Activated CD8-positive, alpha-beta memory T cell treated with anti-CD3 and anti-CD28 coated beads for 24 hours (primary cell): ENCODE data around the gene MUC12.
"Not testable (repeated sequence)": the region's sequence is repeated elsewhere in the genome, so short reads cannot be mapped to it uniquely, and the experiment has no call there.

Source experiments
- DNase-seq: peaks from one replicate; pipeline ENCODE4 v3.0.0-alpha.2; 2020

The MUC12 gene

DNA sequence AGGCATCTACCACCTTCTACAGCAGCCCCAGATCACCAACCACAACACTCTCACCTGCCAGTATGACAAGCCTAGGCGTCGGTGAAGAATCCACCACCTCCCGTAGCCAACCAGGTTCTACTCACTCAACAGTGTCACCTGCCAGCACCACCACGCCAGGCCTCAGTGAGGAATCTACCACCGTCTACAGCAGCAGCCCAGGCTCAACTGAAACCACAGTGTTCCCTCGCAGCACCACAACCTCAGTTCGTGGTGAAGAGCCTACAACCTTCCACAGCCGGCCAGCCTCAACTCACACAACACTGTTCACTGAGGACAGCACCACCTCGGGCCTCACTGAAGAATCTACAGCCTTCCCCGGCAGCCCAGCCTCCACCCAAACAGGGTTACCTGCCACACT lies 29.2 kb downstream of the MUC12 start:
- not testable (repeated sequence) for DNase-seq

DNA sequence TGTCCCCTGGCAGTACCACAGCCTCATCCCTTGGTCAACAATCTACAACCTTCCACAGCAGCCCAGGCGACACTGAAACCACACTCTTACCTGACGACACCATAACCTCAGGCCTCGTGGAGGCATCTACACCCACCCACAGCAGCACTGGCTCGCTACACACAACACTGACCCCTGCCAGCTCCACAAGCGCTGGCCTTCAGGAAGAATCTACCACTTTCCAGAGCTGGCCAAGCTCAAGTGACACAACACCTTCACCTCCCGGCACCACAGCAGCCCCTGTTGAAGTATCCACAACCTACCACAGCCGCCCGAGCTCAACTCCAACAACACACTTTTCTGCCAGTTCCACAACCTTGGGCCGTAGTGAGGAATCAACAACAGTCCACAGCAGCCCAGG lies 30.0 kb downstream of the MUC12 start:
- DNase-seq = not testable (repeated sequence)

DNA sequence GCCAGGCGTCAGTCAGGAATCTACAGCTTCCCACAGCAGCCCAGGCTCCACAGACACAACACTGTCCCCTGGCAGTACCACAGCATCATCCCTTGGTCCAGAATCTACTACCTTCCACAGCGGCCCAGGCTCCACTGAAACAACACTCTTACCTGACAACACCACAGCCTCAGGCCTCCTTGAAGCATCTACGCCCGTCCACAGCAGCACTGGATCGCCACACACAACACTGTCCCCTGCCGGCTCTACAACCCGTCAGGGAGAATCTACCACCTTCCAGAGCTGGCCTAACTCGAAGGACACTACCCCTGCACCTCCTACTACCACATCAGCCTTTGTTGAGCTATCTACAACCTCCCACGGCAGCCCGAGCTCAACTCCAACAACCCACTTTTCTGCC lies 30.7 kb downstream of the MUC12 start:
- DNase-seq = not testable (repeated sequence)

DNA sequence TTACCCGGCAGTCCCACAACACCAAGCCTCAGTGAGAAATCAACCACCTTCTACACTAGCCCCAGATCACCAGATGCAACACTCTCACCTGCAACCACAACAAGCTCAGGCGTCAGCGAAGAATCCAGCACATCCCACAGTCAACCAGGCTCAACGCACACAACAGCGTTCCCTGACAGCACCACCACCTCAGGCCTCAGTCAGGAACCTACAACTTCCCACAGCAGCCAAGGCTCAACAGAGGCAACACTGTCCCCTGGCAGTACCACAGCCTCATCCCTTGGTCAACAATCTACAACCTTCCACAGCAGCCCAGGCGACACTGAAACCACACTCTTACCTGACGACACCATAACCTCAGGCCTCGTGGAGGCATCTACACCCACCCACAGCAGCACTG lies 33.0 kb downstream of the MUC12 start:
- DNase-seq = not testable (repeated sequence)

DNA sequence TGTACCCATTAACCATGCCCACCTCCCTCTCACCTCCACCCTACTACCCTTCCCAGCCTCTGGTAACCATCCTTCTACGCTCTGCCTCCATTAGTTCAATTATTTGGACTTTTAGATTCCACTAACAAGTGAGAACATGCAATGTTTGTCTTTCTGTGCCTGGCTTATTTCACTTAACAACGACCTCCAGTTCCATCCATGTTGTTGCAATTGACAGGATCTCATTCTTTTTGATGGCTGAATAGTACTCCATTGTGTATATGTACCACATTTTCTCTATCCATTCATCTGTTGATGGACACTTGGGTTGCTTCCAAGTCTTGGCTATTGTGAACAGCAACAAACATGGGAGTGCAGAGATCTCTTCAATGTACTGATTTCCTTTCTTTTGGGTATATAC lies 38.0 kb downstream of the MUC12 start:
- not testable (repeated sequence) for DNase-seq

DNA sequence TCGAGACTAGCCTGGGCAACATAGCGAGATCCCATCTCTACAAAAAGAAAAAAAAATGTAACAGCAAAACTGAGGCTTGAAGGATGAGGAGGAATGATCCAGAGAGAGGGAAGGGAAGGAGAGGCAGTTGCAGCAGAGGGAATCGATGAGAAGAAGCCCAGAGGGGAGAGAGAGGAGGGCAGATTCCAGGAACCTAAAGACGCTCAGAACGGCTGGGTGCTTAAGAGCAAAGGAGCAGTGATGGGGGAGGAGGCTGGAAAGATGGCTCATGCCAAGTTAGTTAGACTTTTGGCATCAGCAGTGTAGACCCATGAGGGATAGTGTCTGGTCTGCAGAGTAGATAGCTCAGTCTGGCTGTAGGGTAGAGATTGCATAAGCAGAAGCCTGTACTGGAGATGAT lies 40.3 kb downstream of the MUC12 start:
- DNase-seq = no peak

DNA sequence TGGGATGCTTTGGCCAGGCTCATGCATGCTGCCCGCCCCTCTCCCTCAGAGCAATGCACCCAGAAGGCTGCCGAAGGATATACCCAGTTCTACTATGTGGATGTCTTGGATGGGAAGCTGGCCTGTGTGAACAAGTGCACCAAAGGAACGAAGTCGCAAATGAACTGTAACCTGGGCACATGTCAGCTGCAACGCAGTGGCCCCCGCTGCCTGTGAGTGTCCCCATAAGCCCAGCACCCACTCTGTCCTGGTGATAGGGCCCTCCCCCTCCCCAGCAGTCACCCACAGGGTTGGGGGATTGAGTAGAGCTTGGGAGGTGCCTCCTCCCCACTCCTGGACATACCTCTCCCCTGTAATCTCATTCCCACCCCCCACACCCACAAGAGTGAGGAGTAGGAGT lies 43.6 kb downstream of the MUC12 start:
- DNase-seq = no peak

DNA sequence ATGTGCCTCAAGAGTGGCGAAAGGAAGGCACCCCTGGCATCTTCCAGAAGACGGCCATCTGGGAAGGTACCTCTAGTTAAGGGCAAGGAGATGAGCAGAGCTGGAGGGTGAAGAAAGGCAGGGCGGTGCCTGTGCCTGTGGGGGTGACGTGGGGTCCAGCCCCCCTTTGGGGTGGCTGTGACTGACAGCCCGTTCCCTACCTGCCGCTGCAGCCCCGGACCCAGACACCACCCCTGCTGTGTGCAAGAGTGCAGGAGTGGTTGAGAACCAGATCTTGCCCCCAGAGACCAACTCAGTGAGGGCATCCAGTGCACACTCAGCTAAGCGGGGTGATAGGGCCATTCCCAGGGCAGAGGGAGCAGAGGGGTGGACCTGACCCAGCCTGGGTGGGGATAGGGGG lies 46.3 kb downstream of the MUC12 start:
- DNase-seq = no peak

DNA sequence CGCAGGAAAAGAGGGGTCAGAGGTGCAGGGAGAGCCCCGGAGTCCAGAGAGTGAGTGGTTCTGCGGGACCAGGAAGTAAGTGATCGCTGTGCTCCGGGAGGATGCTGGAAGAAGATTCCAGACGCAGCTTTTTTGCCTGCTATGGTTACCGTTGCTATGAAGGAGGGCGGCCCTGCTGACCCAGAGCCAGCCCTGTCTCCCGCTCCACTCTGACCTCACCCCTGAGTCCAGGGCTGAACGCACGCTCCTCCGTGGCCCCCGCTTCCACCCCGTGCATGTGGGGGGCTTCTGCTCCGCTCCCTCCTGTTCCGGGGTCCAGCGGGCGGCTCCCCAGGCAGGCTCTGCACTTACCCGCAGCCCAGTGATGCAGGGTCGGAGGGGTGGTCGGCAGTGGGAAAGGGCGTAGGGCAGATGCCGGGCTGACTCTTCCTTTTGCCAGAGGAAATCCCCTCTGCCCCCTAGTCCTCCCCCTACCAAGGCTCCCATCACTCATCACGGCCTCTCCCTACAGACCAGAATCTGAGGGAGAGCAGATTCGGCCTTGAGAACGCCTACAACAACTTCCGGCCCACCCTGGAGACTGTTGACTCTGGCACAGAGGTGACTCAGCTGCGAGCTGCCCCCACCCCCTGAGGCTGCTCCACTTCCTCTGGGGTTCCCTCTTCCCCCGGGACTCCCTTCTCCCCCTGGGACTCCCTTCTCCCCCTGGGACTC lies 47.9 kb downstream of the MUC12 start:
- peak; percentile 82 for DNase-seq

DNA sequence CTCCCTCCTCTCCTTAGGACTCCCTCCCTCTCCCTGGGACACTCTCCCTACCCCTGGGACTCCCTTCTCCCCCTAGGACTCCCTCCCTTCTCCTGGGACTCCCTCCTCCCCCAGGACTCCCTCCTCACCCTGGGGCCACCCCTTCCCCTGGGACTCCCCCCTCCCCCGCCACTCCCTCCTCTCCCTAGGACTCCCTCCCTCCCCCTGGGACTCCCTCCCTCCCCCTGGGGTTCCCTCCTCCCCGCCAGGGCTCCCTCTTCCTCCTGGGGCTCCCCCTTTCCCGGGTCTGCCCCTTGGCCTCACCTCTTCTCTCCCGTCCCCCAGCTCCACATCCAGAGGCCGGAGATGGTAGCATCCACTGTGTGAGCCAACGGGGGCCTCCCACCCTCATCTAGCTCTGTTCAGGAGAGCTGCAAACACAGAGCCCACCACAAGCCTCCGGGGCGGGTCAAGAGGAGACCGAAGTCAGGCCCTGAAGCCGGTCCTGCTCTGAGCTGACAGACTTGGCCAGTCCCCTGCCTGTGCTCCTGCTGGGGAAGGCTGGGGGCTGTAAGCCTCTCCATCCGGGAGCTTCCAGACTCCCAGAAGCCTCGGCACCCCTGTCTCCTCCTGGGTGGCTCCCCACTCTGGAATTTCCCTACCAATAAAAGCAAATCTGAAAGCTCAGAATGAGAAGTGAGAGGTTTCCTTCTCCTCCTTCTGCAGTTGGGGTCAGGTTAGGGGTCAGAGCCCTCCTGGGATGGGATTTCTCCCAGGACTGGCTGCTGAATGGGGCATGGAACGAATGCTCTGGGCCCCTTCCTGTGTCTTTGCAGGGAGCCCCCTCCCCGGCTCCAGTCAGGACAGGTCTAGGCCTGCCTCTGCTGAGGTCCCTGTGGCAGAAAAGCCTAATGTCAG lies 49.2 kb downstream of the MUC12 start:
- peak; percentile 69 for DNase-seq

DNA sequence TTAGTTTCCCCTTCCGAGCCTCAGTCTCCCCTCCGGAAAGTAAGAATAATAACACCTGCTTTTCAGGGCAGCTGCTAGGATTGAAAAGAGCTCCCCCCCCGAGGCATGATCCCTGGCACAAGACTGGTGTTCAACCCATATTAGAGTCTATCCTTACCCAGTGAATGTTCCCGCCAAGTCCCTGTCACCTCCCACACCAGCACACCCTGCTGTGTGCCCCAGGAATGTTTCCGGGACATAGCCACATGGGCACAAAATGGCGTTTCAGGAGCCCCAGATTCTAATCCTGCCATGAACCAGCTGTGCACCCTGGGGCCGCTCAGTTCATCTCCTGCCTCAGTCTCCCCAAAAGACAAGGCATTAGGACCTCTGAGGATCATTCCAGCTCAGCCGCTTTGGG lies 51.1 kb downstream of the MUC12 start:
- DNase-seq = no peak

DNA sequence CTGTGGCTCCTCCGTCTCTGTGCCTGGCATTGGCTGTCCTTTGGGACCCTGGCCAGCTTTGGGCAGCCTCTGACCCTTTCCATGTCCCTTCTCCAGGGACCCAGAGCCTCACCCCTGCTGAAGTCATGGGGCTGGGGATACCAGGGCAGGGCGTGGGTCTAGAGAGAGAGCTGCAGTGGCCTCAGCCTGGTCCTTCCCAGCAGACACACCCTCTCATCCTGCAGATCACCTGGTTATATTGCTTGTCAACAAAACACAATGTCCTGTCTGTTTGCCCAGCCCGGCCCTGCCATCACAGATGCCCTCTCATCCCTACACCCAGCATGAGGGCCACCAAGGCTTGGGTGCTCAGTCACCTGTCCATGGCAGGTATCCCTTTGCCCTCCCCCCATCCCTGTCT lies 52.3 kb downstream of the MUC12 start:
- no peak for DNase-seq

DNA sequence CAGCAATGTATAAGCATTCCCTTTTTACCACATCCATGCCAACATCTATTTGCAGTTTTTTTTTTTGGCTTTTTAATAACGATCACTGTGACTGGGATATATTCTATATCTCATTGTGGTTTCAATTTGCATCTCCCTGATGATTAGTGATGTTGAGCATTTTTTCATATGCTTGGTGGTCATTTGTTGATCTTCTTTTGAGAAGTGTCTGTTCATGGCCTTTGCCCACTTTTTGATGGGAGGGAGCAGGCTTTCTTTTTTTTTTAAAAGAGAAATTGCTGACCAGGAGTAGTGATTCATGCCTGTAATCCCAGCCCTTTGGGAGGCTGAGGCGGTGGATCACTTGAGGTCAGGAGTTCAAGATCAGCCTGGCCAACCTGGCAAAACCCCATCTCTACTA lies 54.5 kb downstream of the MUC12 start:
- no peak for DNase-seq

DNA sequence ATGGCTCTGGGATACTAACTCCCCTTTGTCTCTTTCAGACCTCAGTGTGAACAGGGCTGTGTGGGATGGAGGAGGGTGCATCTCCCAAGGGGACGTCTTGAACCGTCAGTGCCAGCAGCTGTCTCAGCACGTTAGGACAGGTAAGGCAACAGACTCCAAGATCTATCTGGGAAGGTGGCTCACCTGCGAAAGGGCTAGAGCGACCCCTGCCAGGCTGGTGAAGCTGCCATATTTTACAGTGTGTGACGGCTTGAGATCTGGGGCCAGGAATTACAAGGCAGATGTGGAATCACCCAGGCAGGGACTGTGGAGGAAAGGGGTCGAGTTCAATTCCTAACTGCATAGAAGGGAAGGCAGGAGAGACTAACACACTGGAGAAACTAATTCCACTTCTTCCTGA lies 61.7 kb downstream of the MUC12 start:
- DNase-seq = no peak

DNA sequence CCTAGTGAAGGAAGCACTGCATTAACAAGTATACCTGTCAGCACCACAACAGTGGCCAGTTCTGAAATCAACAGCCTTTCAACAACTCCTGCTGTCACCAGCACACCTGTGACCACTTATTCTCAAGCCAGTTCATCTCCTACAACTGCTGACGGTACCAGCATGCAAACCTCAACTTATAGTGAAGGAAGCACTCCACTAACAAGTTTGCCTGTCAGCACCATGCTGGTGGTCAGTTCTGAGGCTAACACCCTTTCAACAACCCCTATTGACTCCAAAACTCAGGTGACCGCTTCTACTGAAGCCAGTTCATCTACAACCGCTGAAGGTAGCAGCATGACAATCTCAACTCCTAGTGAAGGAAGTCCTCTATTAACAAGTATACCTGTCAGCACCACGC lies 66.6 kb downstream of the MUC12 start:
- no peak for DNase-seq

DNA sequence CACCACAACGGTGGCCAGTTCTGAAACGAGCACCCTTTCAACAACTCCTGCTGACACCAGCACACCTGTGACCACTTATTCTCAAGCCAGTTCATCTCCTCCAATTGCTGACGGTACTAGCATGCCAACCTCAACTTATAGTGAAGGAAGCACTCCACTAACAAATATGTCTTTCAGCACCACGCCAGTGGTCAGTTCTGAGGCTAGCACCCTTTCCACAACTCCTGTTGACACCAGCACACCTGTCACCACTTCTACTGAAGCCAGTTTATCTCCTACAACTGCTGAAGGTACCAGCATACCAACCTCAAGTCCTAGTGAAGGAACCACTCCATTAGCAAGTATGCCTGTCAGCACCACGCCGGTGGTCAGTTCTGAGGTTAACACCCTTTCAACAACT lies 71.9 kb downstream of the MUC12 start:
- not testable (repeated sequence) for DNase-seq

DNA sequence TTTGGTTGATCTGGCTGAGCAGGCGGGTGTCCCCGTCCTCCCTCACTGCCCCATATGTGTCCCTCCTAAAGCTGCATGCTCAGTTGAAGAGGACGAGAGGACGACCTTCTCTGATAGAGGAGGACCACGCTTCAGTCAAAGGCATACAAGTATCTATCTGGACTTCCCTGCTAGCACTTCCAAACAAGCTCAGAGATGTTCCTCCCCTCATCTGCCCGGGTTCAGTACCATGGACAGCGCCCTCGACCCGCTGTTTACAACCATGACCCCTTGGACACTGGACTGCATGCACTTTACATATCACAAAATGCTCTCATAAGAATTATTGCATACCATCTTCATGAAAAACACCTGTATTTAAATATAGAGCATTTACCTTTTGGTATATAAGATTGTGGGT lies 89.0 kb downstream of the MUC12 start:
- DNase-seq = peak; percentile 78

DNA sequence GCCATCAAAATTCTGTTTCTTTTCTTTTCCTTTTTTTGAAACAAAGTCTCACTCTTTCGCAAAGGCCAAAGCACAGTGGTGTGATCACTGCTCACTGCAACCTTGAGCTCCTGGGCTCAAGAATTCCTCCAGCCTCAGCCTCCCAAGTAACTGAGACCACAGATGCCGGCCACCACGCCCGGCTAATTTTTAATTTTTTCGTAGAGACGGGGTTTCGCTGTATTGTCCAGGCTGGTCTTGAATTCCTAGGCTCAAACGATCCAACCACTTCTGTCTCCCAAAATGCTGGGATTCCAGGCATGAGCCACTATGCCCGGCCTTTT lies 90.2 kb downstream of the MUC12 start:
- no peak for DNase-seq

DNA sequence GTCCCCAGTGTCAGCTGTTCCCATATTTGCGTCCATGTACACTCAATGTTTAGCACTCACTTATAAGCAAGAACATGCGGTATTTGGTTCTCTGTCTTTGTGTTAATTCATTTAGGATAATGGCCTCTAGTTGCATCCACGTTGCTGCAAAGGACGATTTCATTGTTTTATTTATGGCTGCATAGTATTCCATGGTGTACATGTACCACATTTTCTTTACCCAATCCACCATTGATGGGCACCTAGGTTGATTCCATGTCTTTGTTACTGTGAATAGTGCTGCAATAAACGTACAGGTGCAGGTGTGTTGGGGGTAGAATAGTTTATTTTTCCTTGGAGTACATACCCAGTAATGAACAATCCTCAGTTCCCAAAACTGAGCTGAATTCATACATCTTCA lies 91.6 kb downstream of the MUC12 start:
- no peak for DNase-seq

DNA sequence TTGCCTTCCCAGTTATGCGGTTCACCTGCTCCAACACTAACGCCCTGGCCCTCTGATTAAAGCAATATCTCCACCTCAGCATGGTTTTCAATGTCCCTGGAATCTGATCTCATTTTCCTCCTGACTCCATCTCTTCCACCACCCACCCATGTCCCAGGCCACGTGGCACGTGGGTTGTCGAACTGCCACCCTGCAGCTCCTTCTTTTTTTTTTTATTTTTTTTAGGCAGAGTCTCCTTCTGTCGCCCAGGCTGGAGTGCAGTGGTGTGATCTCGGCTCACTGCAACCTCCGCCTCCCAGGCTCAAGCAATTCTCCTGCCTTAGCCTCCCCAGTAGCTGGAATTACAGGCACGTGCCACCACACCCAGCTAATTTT lies 94.8 kb downstream of the MUC12 start:
- DNase-seq = not testable (repeated sequence)

DNA sequence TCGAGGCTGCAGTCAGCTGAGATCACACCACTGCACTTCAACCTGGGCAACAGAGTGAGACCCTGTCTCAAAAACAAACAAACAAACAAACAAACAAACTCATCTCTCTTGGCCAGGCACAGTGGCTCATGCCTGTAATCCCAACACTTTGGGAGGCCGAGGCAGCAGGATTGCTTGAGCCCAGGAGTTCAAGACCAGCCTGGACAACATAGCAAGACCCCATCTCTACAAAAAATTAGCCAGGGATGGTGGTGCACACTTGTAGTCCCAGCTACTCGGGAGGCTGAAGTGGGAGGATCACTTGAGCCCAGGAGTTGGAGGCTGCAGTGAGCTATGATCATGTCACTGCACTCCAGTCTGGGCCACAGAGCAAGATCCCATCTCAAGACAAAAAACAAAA lies 95.8 kb downstream of the MUC12 start:
- not testable (repeated sequence) for DNase-seq

DNA sequence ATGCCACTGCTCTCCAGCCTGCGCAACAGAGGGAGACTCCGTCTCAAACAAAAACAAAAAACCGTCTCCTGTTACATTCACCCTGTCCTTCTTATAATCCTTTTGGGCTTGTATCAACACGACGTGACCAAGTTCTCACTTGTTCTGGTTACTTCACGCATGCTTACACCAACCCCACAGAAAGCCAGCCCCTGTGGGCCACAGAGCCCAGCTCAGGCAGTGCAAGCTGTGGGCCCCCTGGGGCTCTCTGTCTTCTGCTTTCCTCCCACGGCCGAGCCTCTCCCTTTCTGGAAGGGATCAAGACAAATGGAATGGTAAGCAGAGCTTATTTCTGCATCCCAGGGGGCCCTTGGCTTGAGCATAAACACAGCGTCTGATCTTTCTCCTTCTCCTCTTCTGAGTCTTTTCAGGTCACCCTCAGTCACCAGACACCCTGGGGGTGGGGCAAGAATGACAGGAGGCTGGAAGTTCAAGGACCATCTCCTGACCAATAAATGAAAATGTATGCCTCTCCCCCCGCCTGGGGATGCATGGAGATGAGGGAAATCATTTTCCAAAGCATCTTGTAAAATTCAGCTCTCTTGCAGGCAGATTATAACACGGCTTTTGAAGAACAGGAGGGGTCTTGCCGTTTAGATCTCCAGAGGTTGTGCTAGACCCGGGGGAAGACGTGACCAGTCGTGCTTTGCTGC lies 96.9 kb downstream of the MUC12 start:
- no peak for DNase-seq

DNA sequence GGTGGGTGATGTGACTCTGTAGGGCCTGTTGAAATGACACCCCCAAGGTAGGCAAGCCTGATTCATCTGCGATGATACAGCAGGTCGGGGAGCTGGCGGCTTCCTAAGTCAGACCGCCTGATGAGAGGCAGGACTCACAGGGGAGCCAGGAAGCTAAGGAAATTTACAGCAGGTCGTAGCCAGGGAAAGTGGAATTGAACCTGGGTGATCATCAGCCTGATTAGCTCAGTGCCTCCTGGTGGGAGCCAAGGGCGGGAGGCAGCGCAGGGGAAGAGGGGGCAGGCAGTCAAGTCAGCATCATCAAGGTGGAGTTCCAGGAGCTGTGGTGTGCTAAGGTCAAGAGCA lies 97.4 kb downstream of the MUC12 start:
- DNase-seq = no peak

DNA sequence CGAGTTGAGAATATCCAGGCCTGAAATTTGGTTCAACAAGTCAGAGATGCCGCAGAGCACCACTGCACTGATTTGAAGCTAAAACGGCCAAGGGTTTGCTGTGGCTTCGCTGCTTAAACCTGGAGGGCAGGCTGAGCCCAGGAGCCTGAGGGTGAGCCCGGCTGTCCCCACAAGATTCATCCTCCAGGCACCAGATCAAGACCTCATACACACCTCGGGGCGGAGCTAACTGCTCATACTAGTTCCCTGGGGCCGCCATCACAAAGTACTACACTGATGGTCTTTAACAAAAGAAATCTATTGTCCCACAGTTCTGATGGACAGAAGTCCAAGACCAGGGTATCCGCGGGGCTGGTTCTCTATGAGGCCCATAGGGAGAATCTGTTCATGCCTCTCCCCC lies 99.0 kb downstream of the MUC12 start:
- no peak for DNase-seq
